Sciatic nerve (tissue), 2 donors: ENCODE data around the gene SPRED1. TPM values are rescaled to one million over a fixed set of nuclear protein-coding genes. Genes with fewer than 3 reads are reported as not detected.
A peak's percentile ranks its signal among the peaks of the same experiment; 100 is the strongest.

Source experiments
- ATAC-seq: fragments of 200-7000 bp; cut with Tn5 transposase; one replicate; pipeline ENCODE4 v1.9.1; 2020; ENCODE audit warnings: mild to moderate bottlenecking, moderate library complexity
- DNase-seq: peaks from one replicate; pipeline ENCODE4 v3.0.0-alpha.2; 2020; ENCODE audit warnings: low spot score
- intact Hi-C: fragments of 100-400 bp; cut with DNase I; formaldehyde crosslinking; loops from one replicate; pipeline ENCODE4 v1.14.2; 2022
- total RNA-seq: library from RNA; stranded (reverse); fragmentation: NEBNext Ultra II Directional; extraction: Animal tissue kit (Norgen Biotek cat#: 25700); gene quantifications from one replicate; pipeline ENCODE4 v1.2.1, GENCODE V29; 2021
- donor health status: DM: no; HTN: no; CAD: no.
- donor health status: DM: no; HTN: no; CAD: no.

SPRED1 gene
- 56.4 TPM for total RNA-seq

- ATAC-seq (peak; percentile 61), DNase-seq (peak; percentile 86)
- intact Hi-C loops: no loop called here
These were observed at the start of gene SPRED1 for GRCh38 chr15:38252481-38253350. Gene SPRED1, plus strand, starts transcription at chr15:38252836. Its CDS starts 350 bp downstream, at chr15:38253186.

GRCh38 chr15:38205526-38206272 lies 46.9 kb upstream of the SPRED1 start:
- DNase-seq (no peak), ATAC-seq (no peak)

GRCh38 chr15:38207621-38208020 lies 45.0 kb upstream of the SPRED1 start:
- DNase-seq: no peak
- intact Hi-C loops: no loop called here
- ATAC-seq: no peak

More at GRCh38 chr15:38205526-38206272, 46.9 kb upstream of the SPRED1 start:
- intact Hi-C loops: no loop called here

- DNase-seq (no peak), ATAC-seq (no peak)
- intact Hi-C loops: no loop called here
These were observed 44.4 kb upstream of the SPRED1 start for GRCh38 chr15:38208206-38208605.

GRCh38 chr15:38208779-38209178 lies 43.9 kb upstream of the SPRED1 start:
- ATAC-seq (no peak), DNase-seq (no peak)
- intact Hi-C loops: no loop called here

GRCh38 chr15:38211249-38211648 lies 41.4 kb upstream of the SPRED1 start:
- no peak for DNase-seq
- intact Hi-C loops: no loop called here
- no peak for ATAC-seq

GRCh38 chr15:38211811-38212210 lies 40.8 kb upstream of the SPRED1 start:
- intact Hi-C loops: no loop called here
- no peak for DNase-seq
- no peak for ATAC-seq

- intact Hi-C loops: no loop called here
- ATAC-seq (no peak), DNase-seq (no peak)
These were observed 39.8 kb upstream of the SPRED1 start for GRCh38 chr15:38212729-38213351.

GRCh38 chr15:38213356-38213755 lies 39.3 kb upstream of the SPRED1 start:
- ATAC-seq (no peak), DNase-seq (no peak)
- intact Hi-C loops: no loop called here

GRCh38 chr15:38215707-38216106 lies 36.9 kb upstream of the SPRED1 start:
- no peak for DNase-seq
- no peak for ATAC-seq
- intact Hi-C loops: no loop called here

- peak; percentile 51 for ATAC-seq
- DNase-seq: no peak
- intact Hi-C loops: no loop called here
These were observed 35.9 kb upstream of the SPRED1 start for GRCh38 chr15:38216763-38217162.

GRCh38 chr15:38217191-38217595 lies 35.4 kb upstream of the SPRED1 start:
- ATAC-seq: peak; percentile 62
- intact Hi-C loops: no loop called here
- DNase-seq: no peak

GRCh38 chr15:38217788-38218609 lies 34.6 kb upstream of the SPRED1 start:
- DNase-seq (no peak), ATAC-seq (peak; percentile 65)
- intact Hi-C loops: no loop called here

GRCh38 chr15:38220606-38221273 lies 31.9 kb upstream of the SPRED1 start:
- DNase-seq: no peak

GRCh38 chr15:38224486-38224885 lies 28.1 kb upstream of the SPRED1 start:
- intact Hi-C loops: no loop called here
- no peak for DNase-seq
- no peak for ATAC-seq

More at GRCh38 chr15:38220606-38221273, 31.9 kb upstream of the SPRED1 start:
- intact Hi-C loops: no loop called here
- ATAC-seq: no peak

GRCh38 chr15:38225381-38225780 lies 27.3 kb upstream of the SPRED1 start:
- ATAC-seq: no peak
- intact Hi-C loops: no loop called here

GRCh38 chr15:38226608-38227266 lies 25.9 kb upstream of the SPRED1 start:
- intact Hi-C loops: no loop called here
- DNase-seq: peak; percentile 61
- ATAC-seq: peak; percentile 90

More at GRCh38 chr15:38225381-38225780, 27.3 kb upstream of the SPRED1 start:
- no peak for DNase-seq

- ATAC-seq (no peak), DNase-seq (no peak)
- intact Hi-C loops: no loop called here
These were observed 24.7 kb upstream of the SPRED1 start for GRCh38 chr15:38227941-38228340.
